Activated naive CD8-positive, alpha-beta T cell treated with anti-CD3 and anti-CD28 coated beads, Interleukin-2, amount 50 U/mL, for 24 hours (primary cell): ENCODE measurements around the gene PIPOX.

ENCODE experiments used
- ATAC-seq: fragments of 150-1000 bp; cut with Tn5 transposase; one replicate; pipeline ENCODE4 v1.10.0; 2021
- DNase-seq: peaks from one replicate; pipeline ENCODE4 v3.0.0; 2021
- H3K27ac Mint-ChIP-seq: one replicate; pipeline ENCODE4 v1.8.0; 2021; ENCODE audit warnings: mild to moderate bottlenecking, mixed read lengths
- H3K27me3 Mint-ChIP-seq: one replicate; pipeline ENCODE4 v1.8.0; 2021; ENCODE audit warnings: mixed read lengths
- H3K36me3 Mint-ChIP-seq: one replicate; pipeline ENCODE4 v1.8.0; 2021; ENCODE audit warnings: low read depth, mixed read lengths
- H3K4me1 Mint-ChIP-seq: one replicate; pipeline ENCODE4 v1.8.0; 2021; ENCODE audit warnings: mixed read lengths
- H3K4me3 Mint-ChIP-seq: one replicate; pipeline ENCODE4 v1.8.0; 2021; ENCODE audit warnings: mild to moderate bottlenecking, moderate library complexity, mixed read lengths
- H3K9me3 Mint-ChIP-seq: one replicate; pipeline ENCODE4 v1.8.0; 2021; ENCODE audit warnings: mixed read lengths

The PIPOX gene, protein sequence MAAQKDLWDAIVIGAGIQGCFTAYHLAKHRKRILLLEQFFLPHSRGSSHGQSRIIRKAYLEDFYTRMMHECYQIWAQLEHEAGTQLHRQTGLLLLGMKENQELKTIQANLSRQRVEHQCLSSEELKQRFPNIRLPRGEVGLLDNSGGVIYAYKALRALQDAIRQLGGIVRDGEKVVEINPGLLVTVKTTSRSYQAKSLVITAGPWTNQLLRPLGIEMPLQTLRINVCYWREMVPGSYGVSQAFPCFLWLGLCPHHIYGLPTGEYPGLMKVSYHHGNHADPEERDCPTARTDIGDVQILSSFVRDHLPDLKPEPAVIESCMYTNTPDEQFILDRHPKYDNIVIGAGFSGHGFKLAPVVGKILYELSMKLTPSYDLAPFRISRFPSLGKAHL

DNA sequence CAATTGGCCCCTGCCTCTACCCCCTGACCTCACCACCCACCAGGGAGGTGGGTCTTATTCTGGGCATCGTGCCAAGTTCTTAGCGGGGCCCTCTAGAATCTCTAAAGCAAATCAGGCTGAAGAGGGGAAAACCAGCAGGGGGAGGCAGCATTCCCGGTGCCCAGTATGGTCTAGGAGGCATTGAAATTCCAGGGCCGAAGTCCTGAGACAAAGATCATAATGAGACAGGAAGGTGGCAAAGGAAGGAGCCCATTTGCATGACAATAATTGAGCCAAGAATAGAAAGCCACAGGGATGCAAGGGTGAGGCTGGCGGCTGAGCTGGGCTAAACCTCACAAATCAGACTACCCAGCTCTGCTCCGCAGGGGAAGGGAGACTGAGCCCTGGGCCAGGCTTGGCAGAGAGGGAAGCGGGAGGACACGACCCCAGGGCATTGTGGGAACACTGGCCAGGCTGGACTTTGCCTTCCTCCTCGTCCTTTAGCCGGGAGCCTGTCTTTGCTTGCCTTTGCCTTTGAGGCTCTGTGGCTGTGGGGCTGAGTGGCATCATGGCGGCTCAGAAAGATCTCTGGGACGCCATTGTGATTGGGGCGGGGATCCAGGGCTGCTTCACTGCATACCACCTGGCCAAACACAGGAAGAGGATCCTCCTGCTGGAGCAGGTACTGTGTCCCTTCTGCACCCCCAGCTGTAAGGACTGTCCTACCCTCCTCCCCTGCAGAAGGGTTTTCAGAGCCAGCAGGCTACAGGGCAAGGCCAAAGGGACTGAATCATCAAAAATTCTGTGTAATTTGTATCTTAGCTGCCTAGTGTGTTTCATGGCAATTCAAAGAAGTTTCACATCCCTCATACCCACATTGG is at the start of gene PIPOX:
Gene PIPOX (plus strand): TSS at position 463 of the 860 bp plus-strand sequence. CDS start 85 bp downstream, at position 548.
- peaks cover 22% of the 10 kb centered on the region for H3K4me1 Mint-ChIP-seq
- no peak within 1 kb of the TSS for H3K27ac Mint-ChIP-seq
- DNase-seq: no peak

DNA sequence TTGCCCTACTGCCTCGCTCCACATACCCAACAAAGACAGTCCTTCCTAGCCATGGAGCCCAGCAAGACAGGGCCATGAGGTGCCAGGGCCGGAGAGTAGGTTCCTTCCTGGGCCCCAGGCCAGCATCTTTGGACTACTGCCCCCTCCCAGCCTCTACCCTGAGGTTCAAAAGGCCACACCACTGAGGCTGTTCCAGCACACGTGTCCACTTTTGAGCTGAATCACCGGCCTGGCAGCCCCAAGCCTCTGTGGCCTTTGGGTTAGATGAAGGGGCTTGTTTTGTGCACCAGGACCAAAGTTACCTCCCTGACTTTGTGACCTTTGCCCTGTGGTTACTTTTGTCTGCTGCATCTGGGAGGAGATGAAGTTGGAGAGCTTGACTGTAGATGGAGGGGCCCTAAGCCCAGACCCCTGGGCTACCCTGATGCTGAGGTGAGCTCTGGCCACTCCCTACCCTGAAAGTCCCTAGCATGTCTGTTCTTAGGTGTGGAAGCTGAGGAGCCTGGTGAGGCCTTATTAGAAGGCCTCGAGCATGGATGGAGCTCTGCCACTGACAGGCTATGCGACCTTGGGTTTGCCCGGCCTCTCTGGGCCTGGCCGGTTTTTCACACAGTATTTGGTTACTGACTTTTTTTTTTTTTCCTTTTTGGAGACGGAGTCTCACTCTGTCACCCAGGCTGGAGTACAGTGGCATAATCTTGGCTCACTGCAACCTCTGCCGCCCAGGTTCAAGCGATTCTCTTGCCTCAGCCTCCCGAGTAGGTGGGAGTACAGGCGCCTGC is 49.1 kb upstream of the PIPOX start:
- no peak for ATAC-seq
- no peaks in the 10 kb centered on the region for H3K36me3 Mint-ChIP-seq
- DNase-seq: no peak
- no peaks in the 10 kb centered on the region for H3K4me1 Mint-ChIP-seq
- no peak overlapping the region for H3K27ac Mint-ChIP-seq
- H3K4me3 Mint-ChIP-seq: no peak overlapping the region
- H3K9me3 Mint-ChIP-seq: no peaks in the 10 kb centered on the region
- H3K27me3 Mint-ChIP-seq: peaks cover 9% of the 10 kb centered on the region

More for the DNA sequence above, at the start of gene PIPOX:
- no peak within 1 kb of the TSS for H3K4me3 Mint-ChIP-seq
- peaks cover 7% of the 10 kb centered on the region for H3K27me3 Mint-ChIP-seq
- no peaks in the 10 kb centered on the region for H3K36me3 Mint-ChIP-seq
- ATAC-seq: no peak
- H3K9me3 Mint-ChIP-seq: no peaks in the 10 kb centered on the region

DNA sequence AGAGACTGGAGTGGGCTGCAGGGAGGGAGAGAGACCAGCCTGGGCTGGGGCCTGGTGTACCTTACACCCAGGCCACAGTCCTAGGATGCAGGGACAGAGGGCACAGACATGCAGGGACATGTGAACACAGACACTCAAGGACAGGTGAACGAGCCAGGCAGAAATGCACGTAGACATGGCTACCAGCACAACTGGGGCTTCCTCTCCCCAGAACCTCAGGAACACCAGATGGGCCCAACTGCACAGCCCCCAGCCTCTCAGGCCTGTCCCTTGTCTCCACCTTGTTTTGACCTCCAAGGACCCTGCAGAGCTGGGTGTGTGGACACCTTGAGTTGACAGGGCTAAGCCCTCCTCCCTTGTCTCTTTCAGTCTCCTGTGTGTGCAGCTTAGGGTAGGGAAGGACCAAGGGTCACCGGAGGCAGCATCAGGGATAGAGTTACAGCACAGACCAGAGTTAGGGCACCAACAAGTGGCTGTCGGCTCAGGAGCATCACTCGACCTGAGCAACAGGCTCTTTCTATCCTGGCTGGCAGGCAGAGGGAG is 46.3 kb upstream of the PIPOX start:
- H3K27ac Mint-ChIP-seq: no peak overlapping the region
- no peaks in the 10 kb centered on the region for H3K36me3 Mint-ChIP-seq
- ATAC-seq: no peak
- DNase-seq: no peak
- H3K4me3 Mint-ChIP-seq: no peak overlapping the region
- no peaks in the 10 kb centered on the region for H3K4me1 Mint-ChIP-seq
- no peaks in the 10 kb centered on the region for H3K9me3 Mint-ChIP-seq
- H3K27me3 Mint-ChIP-seq: peaks cover 14% of the 10 kb centered on the region

DNA sequence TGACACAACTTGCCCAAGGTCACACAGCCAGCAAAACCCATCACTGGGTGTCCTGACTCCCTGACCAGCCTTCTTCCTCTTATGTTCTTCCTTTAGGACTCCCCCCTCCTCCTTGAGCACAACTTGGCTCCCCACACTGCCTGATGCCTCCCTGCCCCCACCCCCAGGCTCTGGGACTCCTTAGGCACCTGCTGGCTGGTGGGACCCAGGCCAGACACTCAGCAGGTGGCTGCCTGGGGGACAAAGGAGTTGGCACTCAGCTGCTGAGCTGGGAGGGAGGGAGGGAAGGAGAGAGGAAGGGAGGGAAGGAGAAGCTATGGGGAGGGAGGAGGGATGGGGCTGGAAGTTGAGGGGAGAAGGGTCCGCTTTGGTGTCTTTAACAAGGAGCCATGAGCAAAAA is 45.1 kb upstream of the PIPOX start:
- Mint-ChIP-seq H3K27me3 (peaks cover 16% of the 10 kb centered on the region), H3K27ac (no peak overlapping the region), H3K4me3 (no peak overlapping the region), H3K9me3 (no peaks in the 10 kb centered on the region), H3K36me3 (no peaks in the 10 kb centered on the region), H3K4me1 (no peaks in the 10 kb centered on the region)
- ATAC-seq (no peak), DNase-seq (no peak)

DNA sequence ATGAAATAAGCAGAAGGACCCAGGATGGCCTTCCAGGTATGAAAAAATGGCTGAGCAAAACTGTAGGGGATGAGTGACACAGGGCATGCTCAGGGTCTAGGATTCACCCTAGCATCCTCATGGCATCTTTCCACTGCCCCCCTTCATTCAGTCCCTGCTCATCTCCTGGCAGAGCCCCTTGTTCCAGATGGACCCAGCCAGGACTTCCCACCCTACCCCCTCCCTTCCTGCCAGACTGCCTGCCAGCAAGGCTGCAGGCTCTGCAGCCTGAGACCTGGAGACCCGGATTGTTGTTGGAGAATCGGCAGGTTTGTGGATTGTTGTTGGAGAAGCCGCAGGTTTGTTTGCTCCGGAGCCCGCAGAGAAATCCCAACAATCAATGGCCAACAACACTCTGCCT is 43.7 kb upstream of the PIPOX start:
- Mint-ChIP-seq H3K4me1 (no peaks in the 10 kb centered on the region), H3K27me3 (peaks cover 28% of the 10 kb centered on the region), H3K36me3 (no peaks in the 10 kb centered on the region), H3K9me3 (no peaks in the 10 kb centered on the region), H3K4me3 (no peak overlapping the region), H3K27ac (no peak overlapping the region)
- ATAC-seq (no peak), DNase-seq (no peak)

DNA sequence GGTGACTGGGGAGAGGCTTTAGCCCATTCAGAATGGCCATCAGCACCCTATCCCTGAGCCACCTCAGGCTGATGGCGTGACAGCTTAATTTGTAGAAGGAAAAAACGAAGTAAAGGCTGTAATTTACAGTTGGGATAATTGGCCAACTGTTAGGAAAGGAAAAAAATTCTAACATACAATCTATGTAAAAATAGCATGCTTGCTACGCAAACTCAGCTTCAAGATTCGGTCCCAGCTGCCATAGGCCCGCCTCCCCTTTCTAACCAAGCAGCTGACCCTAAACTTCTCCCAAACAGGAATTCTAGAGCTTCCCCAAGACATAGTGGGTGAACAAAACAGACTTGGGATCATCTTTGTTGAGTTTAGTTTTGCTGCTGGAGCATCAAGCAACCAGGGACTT is 42.0 kb upstream of the PIPOX start:
- Mint-ChIP-seq H3K36me3 (no peaks in the 10 kb centered on the region), H3K4me1 (no peaks in the 10 kb centered on the region), H3K27ac (no peak overlapping the region), H3K27me3 (peaks cover 41% of the 10 kb centered on the region), H3K9me3 (no peaks in the 10 kb centered on the region), H3K4me3 (no peak overlapping the region)
- DNase-seq: no peak
- ATAC-seq: no peak

DNA sequence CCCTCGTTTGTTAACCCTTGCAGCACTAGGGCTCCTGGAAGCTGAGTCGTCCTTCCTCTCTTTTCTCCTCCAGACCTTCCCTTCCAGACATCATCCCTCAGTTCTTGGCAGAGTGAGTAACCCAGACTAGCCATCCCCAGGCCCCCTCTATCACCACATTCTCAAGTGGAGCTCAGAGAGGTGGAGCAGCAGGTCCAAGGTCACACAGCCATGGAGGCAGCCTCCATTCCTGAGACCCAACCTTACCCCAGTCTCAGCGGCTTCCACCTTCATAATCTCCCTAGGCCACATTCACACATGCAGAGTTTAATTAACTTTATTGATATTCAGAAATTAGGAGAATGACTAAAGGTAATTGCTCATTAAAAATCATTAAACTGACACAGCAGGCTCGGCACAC is 40.1 kb upstream of the PIPOX start:
- ATAC-seq (no peak), DNase-seq (no peak)
- Mint-ChIP-seq H3K36me3 (no peaks in the 10 kb centered on the region), H3K9me3 (no peaks in the 10 kb centered on the region), H3K4me3 (no peak overlapping the region), H3K27me3 (peaks cover 52% of the 10 kb centered on the region), H3K27ac (no peak overlapping the region), H3K4me1 (no peaks in the 10 kb centered on the region)

DNA sequence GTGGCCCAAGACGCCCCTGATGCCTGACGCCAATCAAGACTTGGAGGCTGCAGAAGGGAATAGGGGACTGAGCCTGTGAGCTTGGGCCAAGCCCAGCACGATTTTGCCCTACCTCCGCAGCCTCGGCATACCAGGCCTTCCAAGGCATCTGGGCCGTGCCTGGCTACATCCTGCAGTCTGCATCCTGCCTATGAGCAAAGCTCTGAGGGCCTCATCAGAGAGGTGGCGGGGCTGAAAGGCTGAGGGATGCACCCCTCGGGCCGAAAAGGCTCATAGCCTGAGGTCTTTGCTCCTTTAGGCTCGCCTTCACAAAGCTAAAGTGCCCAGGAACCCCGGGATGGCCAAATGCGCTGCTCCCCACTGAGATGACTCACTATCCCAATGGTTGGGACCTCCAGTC is 39.7 kb upstream of the PIPOX start:
- no peaks in the 10 kb centered on the region for H3K9me3 Mint-ChIP-seq
- no peak overlapping the region for H3K4me3 Mint-ChIP-seq
- peaks cover 51% of the 10 kb centered on the region for H3K27me3 Mint-ChIP-seq

DNA sequence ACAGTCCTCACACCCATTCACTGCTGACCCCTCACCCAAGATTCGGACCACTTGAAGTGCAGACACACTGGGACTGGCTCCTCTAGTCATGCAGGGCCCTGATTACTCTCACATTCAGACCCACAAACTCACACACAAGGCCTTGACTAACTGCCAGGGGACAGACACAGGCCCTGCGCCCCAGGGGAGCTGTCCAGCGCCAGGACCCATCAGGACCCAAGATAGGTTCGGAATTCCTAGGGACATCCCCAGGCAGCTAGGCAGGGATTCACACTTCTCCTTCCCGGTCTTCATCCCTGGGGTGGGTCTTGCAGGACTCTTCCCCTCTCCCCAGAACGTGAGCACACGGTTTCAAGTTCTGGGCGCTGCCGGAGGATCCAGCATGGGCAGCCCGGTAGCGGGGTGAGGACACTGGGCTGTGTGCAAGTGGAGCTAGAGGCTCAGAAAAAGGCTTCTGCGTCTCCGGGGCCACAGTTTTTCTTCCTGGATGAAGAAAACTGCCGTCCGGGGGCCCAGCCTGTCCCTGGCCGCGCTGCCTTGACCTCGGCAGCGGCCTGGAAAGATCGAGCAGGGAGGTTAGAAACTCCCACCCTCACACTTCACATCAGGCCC is 38.8 kb upstream of the PIPOX start:
- peaks cover 51% of the 10 kb centered on the region for H3K27me3 Mint-ChIP-seq
- no peak overlapping the region for H3K4me3 Mint-ChIP-seq
- no peaks in the 10 kb centered on the region for H3K4me1 Mint-ChIP-seq
- ATAC-seq (no peak), DNase-seq (no peak)
- H3K27ac Mint-ChIP-seq: no peak overlapping the region
- H3K36me3 Mint-ChIP-seq: no peaks in the 10 kb centered on the region
- H3K9me3 Mint-ChIP-seq: no peaks in the 10 kb centered on the region

More for the DNA sequence above, 39.7 kb upstream of the PIPOX start:
- Mint-ChIP-seq H3K36me3 (no peaks in the 10 kb centered on the region), H3K4me1 (no peaks in the 10 kb centered on the region), H3K27ac (no peak overlapping the region)
- ATAC-seq: no peak
- no peak for DNase-seq

DNA sequence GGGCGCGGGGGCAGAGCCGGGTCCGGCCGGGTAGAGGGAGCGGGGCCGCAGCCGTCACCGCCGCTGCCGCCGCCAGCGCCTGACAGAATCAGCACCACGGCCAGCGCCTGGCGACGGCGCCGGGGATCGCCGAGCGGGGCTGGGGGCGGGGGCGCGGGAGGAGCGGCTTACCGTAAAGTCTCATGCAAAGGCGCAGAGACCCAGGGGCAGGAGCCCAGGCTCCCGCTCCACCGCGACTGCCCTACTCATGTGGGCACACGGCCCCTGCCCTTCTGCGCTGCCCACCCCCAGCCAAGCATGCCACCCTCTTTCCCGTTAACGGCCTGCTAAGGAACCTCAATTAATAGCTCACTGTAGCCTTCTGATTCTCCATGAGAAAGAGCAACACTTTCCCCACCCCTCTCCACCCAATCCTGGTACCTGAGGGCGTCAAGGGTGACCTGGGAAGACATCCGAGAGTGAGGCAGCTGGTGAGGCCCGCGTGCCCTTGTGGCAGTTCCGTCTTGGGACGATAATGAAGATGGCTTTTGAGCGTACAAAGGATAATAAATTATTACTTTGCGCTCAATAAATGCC is 36.9 kb upstream of the PIPOX start, which contains the start of gene SEZ6:
Gene SEZ6 (minus strand): TSS at position 98 of the 576 bp plus-strand sequence. CDS start 164 bp downstream, outside the sequence.
- no peaks in the 10 kb centered on the region for H3K9me3 Mint-ChIP-seq
- no peak within 1 kb of the TSS for H3K27ac Mint-ChIP-seq
- DNase-seq (peak; percentile 81), ATAC-seq (peak; percentile 48)
- H3K36me3 Mint-ChIP-seq: no peaks in the 10 kb centered on the region
- H3K27me3 Mint-ChIP-seq: peaks cover 62% of the 10 kb centered on the region
- H3K4me1 Mint-ChIP-seq: no peaks in the 10 kb centered on the region
- H3K4me3 Mint-ChIP-seq: no peak within 1 kb of the TSS

DNA sequence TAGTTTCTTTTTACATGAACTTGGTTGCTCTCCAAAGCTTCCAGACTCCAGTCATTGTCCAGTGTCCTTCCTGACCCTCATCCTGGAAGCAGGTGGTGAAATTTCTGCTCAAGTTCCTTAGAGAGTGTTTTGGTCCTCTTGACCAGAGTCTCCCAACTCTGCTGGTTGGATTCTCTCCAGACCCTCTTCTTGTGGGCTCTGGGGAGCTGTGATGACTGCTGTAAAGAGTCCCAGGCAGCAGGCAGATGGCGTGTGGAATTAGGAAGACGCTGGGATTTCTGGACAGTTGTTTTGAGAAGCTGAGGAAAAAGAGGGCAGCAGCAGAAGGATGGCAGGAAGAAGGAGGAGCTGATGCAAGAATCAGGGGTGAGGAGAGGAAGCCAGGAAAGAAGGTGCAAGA is 35.5 kb upstream of the PIPOX start:
- no peak for DNase-seq
- no peak for ATAC-seq
- Mint-ChIP-seq H3K27ac (no peak overlapping the region), H3K9me3 (no peaks in the 10 kb centered on the region), H3K4me3 (no peak overlapping the region), H3K36me3 (no peaks in the 10 kb centered on the region), H3K27me3 (peaks cover 63% of the 10 kb centered on the region), H3K4me1 (peaks cover 3% of the 10 kb centered on the region)

DNA sequence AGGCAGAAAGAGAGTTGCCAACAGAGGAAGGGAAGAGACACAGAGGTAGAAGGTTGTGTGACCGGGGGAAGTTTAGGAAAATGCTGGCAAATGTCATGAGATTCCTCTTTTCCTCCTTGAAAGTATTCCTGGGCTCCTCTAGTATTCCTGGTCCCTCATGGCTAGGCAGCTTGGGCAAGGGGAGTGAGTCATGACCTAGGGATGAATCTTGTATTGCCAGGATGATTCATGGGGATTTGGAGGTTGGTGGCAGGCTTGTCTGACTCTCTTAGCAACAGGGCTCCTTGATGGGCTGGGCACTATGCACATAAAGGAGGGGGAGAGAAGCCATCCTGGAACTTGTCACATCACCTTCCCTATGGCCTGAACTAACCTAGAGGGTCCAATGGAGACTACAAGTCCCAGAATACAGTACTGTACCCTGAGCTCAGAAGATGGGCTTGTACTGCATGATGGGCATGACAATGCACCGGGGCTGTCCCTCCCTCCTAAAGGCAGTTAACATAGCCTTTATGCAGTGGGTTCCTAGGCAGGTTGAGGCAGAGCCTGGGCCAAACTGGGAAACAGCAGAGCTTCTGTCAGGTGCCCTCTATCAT is 35.0 kb upstream of the PIPOX start:
- Mint-ChIP-seq H3K27ac (no peak overlapping the region), H3K4me3 (no peak overlapping the region), H3K36me3 (no peaks in the 10 kb centered on the region), H3K27me3 (peaks cover 59% of the 10 kb centered on the region), H3K9me3 (no peaks in the 10 kb centered on the region), H3K4me1 (peaks cover 3% of the 10 kb centered on the region)
- no peak for DNase-seq
- peak; percentile 17 for ATAC-seq

DNA sequence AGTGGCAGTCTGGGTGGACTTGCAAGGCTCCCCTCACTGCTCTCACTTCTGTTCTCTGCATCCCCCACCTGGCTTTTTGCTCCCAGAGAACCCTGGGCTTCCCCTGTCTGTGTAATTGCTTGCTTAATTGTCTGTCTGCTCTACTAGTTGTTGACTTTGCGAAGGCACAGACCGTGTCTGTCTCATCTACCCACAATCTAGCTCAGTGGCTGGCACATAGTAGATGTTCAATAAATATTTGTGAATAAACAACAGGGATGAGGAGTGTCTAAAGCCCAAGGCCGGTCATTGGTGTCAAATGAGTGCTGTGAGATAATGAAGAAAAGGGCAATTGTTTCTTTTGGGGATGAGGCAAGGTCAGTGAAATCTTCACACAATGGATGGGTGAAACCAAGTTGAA is 34.4 kb upstream of the PIPOX start:
- Mint-ChIP-seq H3K9me3 (no peaks in the 10 kb centered on the region), H3K36me3 (no peaks in the 10 kb centered on the region), H3K27ac (no peak overlapping the region), H3K27me3 (peaks cover 54% of the 10 kb centered on the region), H3K4me1 (peaks cover 3% of the 10 kb centered on the region), H3K4me3 (no peak overlapping the region)
- no peak for DNase-seq
- ATAC-seq: no peak
